Stimulated activated CD8-positive, alpha-beta memory T cell treated with anti-CD3 and anti-CD28 coated beads, Interleukin-15, amount 100 ng/mL, for 24 hours (primary cell): ENCODE data around the gene HOXC4.
A peak's percentile ranks its signal among the peaks of the same experiment; 100 is the strongest.

Experiments used
- DNase-seq: peaks from one replicate; pipeline ENCODE4 v3.0.0-alpha.2; 2020; ENCODE audit warnings: low read depth

Gene HOXC4

GRCh38 chr12:54053751-54054741 is at the start of gene HOXC4:
Gene HOXC4 (plus strand): TSS chr12:54053835. CDS start chr12:54053923, 88 bp downstream.
- DNase-seq, result no peak

GRCh38 chr12:54004063-54004840 is 49.4 kb upstream of the HOXC4 start:
- no peak for DNase-seq

- DNase-seq, result no peak
Observed at GRCh38 chr12:54004841-54005530, 48.6 kb upstream of the HOXC4 start.

- no peak for DNase-seq
Observed at GRCh38 chr12:54005531-54005852, 48.1 kb upstream of the HOXC4 start.

- DNase-seq, result peak; percentile 79
Observed at GRCh38 chr12:54005853-54006558, 47.6 kb upstream of the HOXC4 start.

GRCh38 chr12:54006559-54007220 is 46.9 kb upstream of the HOXC4 start:
- no peak for DNase-seq

- no peak for DNase-seq
Observed at GRCh38 chr12:54007538-54008259, 45.9 kb upstream of the HOXC4 start.

- DNase-seq, result no peak
Observed at GRCh38 chr12:54008260-54008552, 45.4 kb upstream of the HOXC4 start.

- DNase-seq, result no peak
Observed at GRCh38 chr12:54009171-54010052, 44.2 kb upstream of the HOXC4 start.

- no peak for DNase-seq
Observed at GRCh38 chr12:54010053-54010971, 43.3 kb upstream of the HOXC4 start.

- no peak for DNase-seq
Observed at GRCh38 chr12:54010972-54011664, 42.5 kb upstream of the HOXC4 start.

- no peak for DNase-seq
Observed at GRCh38 chr12:54011665-54012532, 41.7 kb upstream of the HOXC4 start.

- DNase-seq, result no peak
Observed at GRCh38 chr12:54012631-54013409, 40.8 kb upstream of the HOXC4 start.

- DNase-seq, result no peak
Observed at GRCh38 chr12:54014377-54015017, 39.1 kb upstream of the HOXC4 start.

GRCh38 chr12:54015018-54015931 is 38.4 kb upstream of the HOXC4 start:
- no peak for DNase-seq
